Right atrium auricular region (tissue), 2 donors: ENCODE results near the gene ATP5F1C. TPM values are rescaled to one million over a fixed set of nuclear protein-coding genes. Genes with fewer than 3 reads are reported as not detected.

ENCODE experiments used
- DNase-seq: peaks from one replicate; pipeline ENCODE4 v3.0.0-alpha.2; 2019; ENCODE audit warnings: low spot score
- H3K27ac ChIP-seq, 2 donors: fragments of 200-600 bp; sonication (generic); 1 replicate in 1 of 2; 2 replicates in 1 of 2; pipeline ENCODE4 v1.5.1; 2016 to 2019
- H3K27me3 ChIP-seq, 2 donors: fragments of 200-600 bp; sonication (generic); one replicate each; pipeline versions ENCODE4 v1.5.1 to v1.6.0; 2017 to 2019
- H3K36me3 ChIP-seq: fragments of 200-600 bp; sonication (generic); one replicate; pipeline ENCODE4 v1.5.1; 2016
- H3K4me1 ChIP-seq, 2 donors: fragments of 200-600 bp; sonication (generic); one replicate each; pipeline versions ENCODE4 v1.5.1 to v1.6.0; 2017 to 2019
- H3K4me3 ChIP-seq, 2 donors: fragments of 200-600 bp; sonication (generic); 1 replicate in 1 of 2; 2 replicates in 1 of 2; pipeline ENCODE4 v1.5.1; 2017 to 2019; ENCODE audit warnings: mild to moderate bottlenecking in 1 of 2, moderate library complexity in 1 of 2
- H3K9me3 ChIP-seq, 2 donors: fragments of 200-600 bp; sonication (generic); one replicate each; pipeline ENCODE4 v1.5.1; 2019
- total RNA-seq, 2 donors: library from RNA; depleted of rRNA; stranded (reverse); fragments of >200 nt; gene quantifications; one replicate each; pipeline ENCODE4 v1.1.0, GENCODE V29; 2016
- TF ChIP-seq, protein P1 (sequence below), 2 donors: fragments of 200-600 bp; sonication (generic); IDR thresholded peaks; one replicate each; pipeline ENCODE4 v1.5.1; 2019; ENCODE audit warnings: antibody characterized with exemption in 2 of 2

The ATP5F1C gene
- total RNA-seq, 2 donors from 2014 or later = 478 to 891 TPM

DNA sequence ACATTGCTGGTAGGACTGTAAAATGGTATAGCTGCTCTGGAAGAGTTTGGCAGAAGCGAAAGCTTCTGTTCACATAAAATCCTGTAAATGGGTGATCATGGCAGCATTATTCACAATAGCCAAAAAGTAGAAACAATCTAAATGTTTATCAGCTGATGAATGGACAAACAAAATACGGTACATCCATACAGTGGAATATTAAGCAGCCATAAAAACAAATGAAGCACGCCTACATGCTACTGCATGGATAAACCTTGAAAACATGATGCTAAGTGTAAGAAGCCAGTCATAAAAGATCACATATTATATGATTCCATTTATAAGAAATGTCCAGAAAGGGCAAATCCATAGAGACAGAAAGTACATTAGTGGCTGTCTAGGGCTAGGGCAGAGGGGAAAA, 32.9 kb upstream of the ATP5F1C start:
- Histone ChIP-seq H3K4me1 (no peaks in the 10 kb centered on the region), H3K4me3 (no peak overlapping the region), H3K27ac (no peak overlapping the region), H3K36me3 (peaks cover 63% of the 10 kb centered on the region), H3K9me3 (no peaks in the 10 kb centered on the region), H3K27me3 (no peaks in the 10 kb centered on the region)
- TF ChIP-seq, protein P1, sequence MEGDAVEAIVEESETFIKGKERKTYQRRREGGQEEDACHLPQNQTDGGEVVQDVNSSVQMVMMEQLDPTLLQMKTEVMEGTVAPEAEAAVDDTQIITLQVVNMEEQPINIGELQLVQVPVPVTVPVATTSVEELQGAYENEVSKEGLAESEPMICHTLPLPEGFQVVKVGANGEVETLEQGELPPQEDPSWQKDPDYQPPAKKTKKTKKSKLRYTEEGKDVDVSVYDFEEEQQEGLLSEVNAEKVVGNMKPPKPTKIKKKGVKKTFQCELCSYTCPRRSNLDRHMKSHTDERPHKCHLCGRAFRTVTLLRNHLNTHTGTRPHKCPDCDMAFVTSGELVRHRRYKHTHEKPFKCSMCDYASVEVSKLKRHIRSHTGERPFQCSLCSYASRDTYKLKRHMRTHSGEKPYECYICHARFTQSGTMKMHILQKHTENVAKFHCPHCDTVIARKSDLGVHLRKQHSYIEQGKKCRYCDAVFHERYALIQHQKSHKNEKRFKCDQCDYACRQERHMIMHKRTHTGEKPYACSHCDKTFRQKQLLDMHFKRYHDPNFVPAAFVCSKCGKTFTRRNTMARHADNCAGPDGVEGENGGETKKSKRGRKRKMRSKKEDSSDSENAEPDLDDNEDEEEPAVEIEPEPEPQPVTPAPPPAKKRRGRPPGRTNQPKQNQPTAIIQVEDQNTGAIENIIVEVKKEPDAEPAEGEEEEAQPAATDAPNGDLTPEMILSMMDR (IDR thresholded peaks at IDR 0.05) = no peak
- no peak for DNase-seq

DNA sequence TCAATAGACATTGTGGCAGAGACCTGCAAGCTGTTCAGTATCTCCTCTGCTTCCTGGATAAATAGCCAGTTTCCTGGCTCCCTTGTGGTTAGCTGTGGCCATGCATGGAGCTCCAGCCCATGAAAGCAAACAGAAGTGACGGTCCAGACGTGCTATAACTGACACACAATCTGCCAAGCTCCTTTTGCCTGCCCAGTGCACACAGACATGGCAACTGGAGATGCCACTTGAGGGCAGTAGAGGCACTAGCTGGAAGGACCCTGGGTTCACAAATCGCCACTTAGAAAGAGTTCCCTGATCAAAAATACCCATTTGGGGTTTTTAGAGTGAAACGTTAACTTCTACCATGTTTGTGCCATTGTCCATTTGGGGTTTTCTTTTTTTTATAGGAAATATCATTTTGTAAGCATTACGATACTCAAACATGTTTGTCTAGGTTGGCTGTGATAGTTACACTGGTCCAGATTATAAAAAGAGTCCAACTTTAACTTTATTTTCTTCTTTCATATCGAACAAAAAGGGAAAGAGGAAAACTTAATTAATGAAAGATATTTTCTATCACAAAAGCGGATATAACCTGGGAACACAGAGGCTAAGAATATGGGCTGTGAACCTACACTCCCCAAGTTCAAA, 31.5 kb upstream of the ATP5F1C start:
- TF ChIP-seq, protein P1 (IDR thresholded peaks at IDR 0.05) = peak; percentile 18 to 53
- H3K9me3 ChIP-seq = no peaks in the 10 kb centered on the region
- H3K27me3 ChIP-seq = no peaks in the 10 kb centered on the region
- no peaks in the 10 kb centered on the region for H3K4me1 ChIP-seq
- DNase-seq = no peak
- H3K36me3 ChIP-seq = peaks cover 74% of the 10 kb centered on the region
- H3K27ac ChIP-seq = no peak overlapping the region
- H3K4me3 ChIP-seq = no peak overlapping the region

DNA sequence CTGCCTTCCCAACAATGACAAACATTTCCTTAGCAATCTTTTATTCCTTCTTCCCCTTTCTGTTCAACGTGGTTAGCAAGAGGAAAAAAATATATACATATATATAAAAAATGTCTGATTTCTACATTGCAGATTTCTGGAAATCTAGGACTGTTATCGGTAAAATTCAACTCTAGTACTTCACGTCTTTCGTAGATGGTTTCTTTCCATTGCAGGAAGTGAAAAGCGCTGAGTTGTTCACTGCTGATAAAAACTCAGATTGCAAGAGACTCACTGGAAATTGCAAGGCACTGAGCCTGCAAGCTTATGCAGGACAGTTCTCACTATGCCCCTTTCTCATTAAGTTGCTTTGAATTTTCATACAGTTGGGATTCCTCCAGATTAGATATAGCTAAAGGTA, 24.0 kb upstream of the ATP5F1C start:
- DNase-seq = no peak
- no peak overlapping the region for H3K27ac ChIP-seq
- H3K4me3 ChIP-seq = no peak overlapping the region
- no peaks in the 10 kb centered on the region for H3K27me3 ChIP-seq
- H3K4me1 ChIP-seq = no peaks in the 10 kb centered on the region
- TF ChIP-seq, protein P1 (IDR thresholded peaks at IDR 0.05) = no peak
- H3K9me3 ChIP-seq = no peaks in the 10 kb centered on the region
- H3K36me3 ChIP-seq = peaks cover 77% of the 10 kb centered on the region

DNA sequence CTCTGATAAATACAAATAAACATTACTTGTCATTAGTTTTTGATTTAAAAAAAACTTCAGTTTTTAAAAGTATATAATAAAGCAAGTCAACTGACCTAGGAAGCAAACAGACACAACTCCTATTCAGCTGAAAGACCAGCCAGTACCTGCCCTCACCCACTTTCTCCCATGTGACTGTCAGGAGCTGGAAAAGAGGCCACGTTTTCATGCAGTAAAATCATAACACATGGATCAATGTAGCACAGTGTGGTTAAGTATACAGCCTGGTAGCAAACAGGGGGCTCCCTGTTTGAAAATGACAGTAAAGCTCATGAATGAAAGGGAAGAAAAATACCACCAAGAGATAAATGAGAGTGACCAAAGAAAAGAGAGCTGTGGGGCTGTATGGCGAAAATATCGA, 21.7 kb upstream of the ATP5F1C start:
- Histone ChIP-seq H3K36me3 (peaks cover 58% of the 10 kb centered on the region), H3K4me1 (no peaks in the 10 kb centered on the region), H3K4me3 (no peak overlapping the region), H3K27me3 (no peaks in the 10 kb centered on the region), H3K9me3 (no peaks in the 10 kb centered on the region), H3K27ac (no peak overlapping the region)
- TF ChIP-seq, protein P1 (IDR thresholded peaks at IDR 0.05) = no peak
- DNase-seq = no peak

DNA sequence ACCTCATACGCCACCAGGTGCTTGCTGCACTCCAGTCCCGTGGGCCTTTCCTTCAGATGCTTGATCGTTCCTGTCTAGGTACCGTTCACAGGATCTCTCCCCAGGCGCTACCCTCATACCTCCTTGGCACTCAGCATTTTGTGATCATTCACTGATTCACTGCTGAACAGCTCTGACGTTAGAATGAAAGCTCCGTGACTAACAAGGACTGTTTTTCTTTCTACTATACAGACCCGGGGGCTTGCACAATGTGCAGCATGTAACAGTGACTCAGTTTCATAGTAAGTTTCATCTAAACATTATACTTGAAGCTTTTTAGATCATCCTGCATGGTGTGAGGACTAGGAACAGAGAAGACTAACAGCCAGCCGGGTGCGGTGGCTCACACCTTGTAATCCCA, 20.8 kb upstream of the ATP5F1C start:
- TF ChIP-seq, protein P1 (IDR thresholded peaks at IDR 0.05) = no peak
- no peak overlapping the region for H3K27ac ChIP-seq
- H3K36me3 ChIP-seq = peaks cover 48% of the 10 kb centered on the region
- no peak overlapping the region for H3K4me3 ChIP-seq
- H3K9me3 ChIP-seq = no peaks in the 10 kb centered on the region
- H3K27me3 ChIP-seq = no peaks in the 10 kb centered on the region
- H3K4me1 ChIP-seq = no peaks in the 10 kb centered on the region
- DNase-seq = no peak

DNA sequence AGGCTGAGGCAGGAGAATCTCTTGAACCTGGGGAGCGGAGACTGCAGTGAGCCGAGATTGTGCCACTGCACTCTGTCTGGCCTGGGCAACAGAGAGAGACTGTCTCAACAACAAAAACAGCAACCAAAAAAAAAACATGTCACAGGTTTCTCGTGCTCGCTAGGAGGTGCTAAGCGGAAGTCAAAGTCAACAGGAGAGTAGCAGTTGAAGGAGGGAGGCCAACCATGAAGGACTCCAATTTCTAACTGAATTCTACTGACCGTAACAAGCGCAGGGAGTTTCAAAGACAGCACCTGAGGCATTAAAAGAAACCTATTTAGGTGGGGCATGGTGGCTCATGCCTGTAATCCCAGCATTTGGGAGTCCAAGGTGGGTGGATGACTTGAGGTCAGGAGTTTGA, 19.6 kb upstream of the ATP5F1C start:
- TF ChIP-seq, protein P1 (IDR thresholded peaks at IDR 0.05) = no peak
- Histone ChIP-seq H3K27ac (no peak overlapping the region), H3K4me3 (no peak overlapping the region), H3K9me3 (no peaks in the 10 kb centered on the region), H3K36me3 (peaks cover 36% of the 10 kb centered on the region), H3K27me3 (no peaks in the 10 kb centered on the region), H3K4me1 (no peaks in the 10 kb centered on the region)
- no peak for DNase-seq
